PC-9 (cell line): Measurements from ENCODE around the gene HEATR9. TPM values are rescaled to one million over a fixed set of nuclear protein-coding genes. Genes with fewer than 3 reads are reported as not detected.

Experiments
- BruUV-seq: library from RNA; stranded (reverse); fragments of 400-500 nt; replicated peaks from 2 replicates; lab custom pipeline; 2021; lab: Mats Ljungman, UMichigan
- CTCF ChIA-PET: fragments of 300-600 bp; sonication (Branson Sonifier 250); formaldehyde crosslinking; loops from one replicate; lab custom pipeline; 2022; ENCODE audit warnings: antibody characterized with exemption; lab: Charles Lee
- POLR2A ChIA-PET: fragments of 300-600 bp; sonication (Branson Sonifier 250); formaldehyde crosslinking; loops from one replicate; lab custom pipeline; 2022; ENCODE audit warnings: antibody characterized with exemption; ENCODE audit not compliant: unreplicated experiment; lab: Charles Lee
- DNase-seq, 2 experiments: peaks; one replicate each; pipeline versions ENCODE4 v3.0.0 to v3.0.0-alpha.2; 2015 to 2022; ENCODE audit warnings: mixed read lengths in 1 of 2
- H2AFZ ChIP-seq: fragments of 200-600 bp; sonication (generic); 2 replicates; pipeline ENCODE4 v1.8.1; 2017; ENCODE audit warnings: antibody characterized with exemption
- H3F3A ChIP-seq: fragments of 200-600 bp; sonication (generic); 2 replicates; pipeline ENCODE4 v1.8.1; 2017; ENCODE audit warnings: antibody characterized with exemption, mild to moderate bottlenecking, low read depth; ENCODE audit not compliant: insufficient read depth
- H3K27ac ChIP-seq: fragments of 200-600 bp; sonication (generic); 2 replicates; pipeline ENCODE4 v1.6.1; 2016; ENCODE audit warnings: mixed run types
- H3K27me3 ChIP-seq: fragments of 200-600 bp; sonication (generic); 2 replicates; pipeline ENCODE4 v1.6.1; 2016; ENCODE audit warnings: low read depth, mixed run types; ENCODE audit not compliant: insufficient read depth
- H3K36me3 ChIP-seq: fragments of 200-600 bp; sonication (generic); 2 replicates; pipeline ENCODE4 v1.6.1; 2016; ENCODE audit warnings: low read depth, mixed run types
- H3K4me1 ChIP-seq: fragments of 200-600 bp; sonication (generic); replicated peaks from 2 replicates; pipeline ENCODE4 v1.6.1; 2016; ENCODE audit warnings: mixed run types; ENCODE audit not compliant: insufficient read depth
- H3K4me2 ChIP-seq: fragments of 200-600 bp; sonication (generic); 2 replicates; pipeline ENCODE4 v1.6.1; 2017; ENCODE audit warnings: mixed run types
- H3K4me3 ChIP-seq: fragments of 200-600 bp; sonication (generic); 2 replicates; pipeline ENCODE4 v1.6.1; 2016; ENCODE audit warnings: mixed run types
- H3K79me2 ChIP-seq: fragments of 200-600 bp; sonication (generic); 2 replicates; pipeline ENCODE4 v1.6.1; 2017; ENCODE audit warnings: low read depth, mixed run types
- H3K9me2 ChIP-seq: fragments of 200-600 bp; sonication (generic); 2 replicates; pipeline ENCODE4 v1.8.1; 2017; ENCODE audit warnings: mild to moderate bottlenecking; ENCODE audit not compliant: insufficient read depth
- H3K9me3 ChIP-seq: fragments of 200-600 bp; sonication (generic); 2 replicates; pipeline ENCODE4 v1.8.1; 2016; ENCODE audit warnings: low read depth; ENCODE audit not compliant: insufficient read depth
- H4K20me1 ChIP-seq: fragments of 200-600 bp; sonication (generic); 2 replicates; pipeline ENCODE4 v1.8.1; 2017; ENCODE audit not compliant: insufficient read depth
- EZH2 ChIP-seq: fragments of 200-600 bp; sonication (generic); IDR thresholded peaks from 2 replicates; pipeline ENCODE4 v1.8.0; 2017; ENCODE audit warnings: antibody characterized with exemption, low read depth
- intact Hi-C: fragments of 100-400 bp; cut with micrococcal nuclease; formaldehyde crosslinking; loops from one replicate; pipeline ENCODE4 v1.10.0; 2022; ENCODE audit not compliant: unreplicated experiment
- total RNA-seq: library from RNA; stranded (reverse); gene quantifications from 2 replicates; pipeline ENCODE4 v1.2.3, GENCODE V29; 2021
- TF ChIP-seq, protein P1 (sequence below): fragments of 200-600 bp; sonication (generic); conservative IDR thresholded peaks from 2 replicates; pipeline ENCODE4 v1.6.1; 2017; ENCODE audit warnings: mixed run types, antibody characterized with exemption, mild to moderate bottlenecking, moderate library complexity

HEATR9 gene
- total RNA-seq, 1 experiment from 2014 or later, result not detected

DNA sequence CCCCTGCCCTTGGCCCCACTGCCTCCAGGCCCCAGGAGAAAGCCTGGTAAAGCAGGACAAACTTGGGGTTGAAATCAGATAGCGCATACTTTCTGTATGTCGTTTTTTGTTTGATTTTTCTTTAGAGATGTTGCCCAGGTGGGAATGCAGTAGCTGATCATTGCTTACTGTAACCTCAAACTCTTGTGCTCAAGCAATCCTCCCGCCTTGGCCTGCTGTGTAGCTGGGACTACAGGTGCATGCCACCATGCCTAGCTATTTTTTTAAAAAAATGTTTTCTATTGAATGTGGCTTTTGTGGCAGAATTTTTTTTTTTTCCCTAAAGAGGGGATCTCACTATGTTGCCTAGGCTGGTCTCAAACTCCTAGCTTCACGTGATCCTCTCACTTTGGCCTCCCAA lies 22.6 kb upstream of the HEATR9 start:
- intact Hi-C loops, result no loop called here
- H3K4me3 ChIP-seq, result no peak overlapping the region
- H3K27me3 ChIP-seq, result no peaks in the 10 kb centered on the region
- POLR2A ChIA-PET, result interaction anchor here (0.6 kb wide), 2 partner anchors 42 to 1178 kb away, joined by 4 to 6 read pairs; no protein-coding TSS in a partner anchor
- H3K36me3 ChIP-seq, result no peaks in the 10 kb centered on the region
- no peaks in the 10 kb centered on the region for H3K9me2 ChIP-seq
- no peak for TF ChIP-seq EZH2
- TF ChIP-seq, protein P1, sequence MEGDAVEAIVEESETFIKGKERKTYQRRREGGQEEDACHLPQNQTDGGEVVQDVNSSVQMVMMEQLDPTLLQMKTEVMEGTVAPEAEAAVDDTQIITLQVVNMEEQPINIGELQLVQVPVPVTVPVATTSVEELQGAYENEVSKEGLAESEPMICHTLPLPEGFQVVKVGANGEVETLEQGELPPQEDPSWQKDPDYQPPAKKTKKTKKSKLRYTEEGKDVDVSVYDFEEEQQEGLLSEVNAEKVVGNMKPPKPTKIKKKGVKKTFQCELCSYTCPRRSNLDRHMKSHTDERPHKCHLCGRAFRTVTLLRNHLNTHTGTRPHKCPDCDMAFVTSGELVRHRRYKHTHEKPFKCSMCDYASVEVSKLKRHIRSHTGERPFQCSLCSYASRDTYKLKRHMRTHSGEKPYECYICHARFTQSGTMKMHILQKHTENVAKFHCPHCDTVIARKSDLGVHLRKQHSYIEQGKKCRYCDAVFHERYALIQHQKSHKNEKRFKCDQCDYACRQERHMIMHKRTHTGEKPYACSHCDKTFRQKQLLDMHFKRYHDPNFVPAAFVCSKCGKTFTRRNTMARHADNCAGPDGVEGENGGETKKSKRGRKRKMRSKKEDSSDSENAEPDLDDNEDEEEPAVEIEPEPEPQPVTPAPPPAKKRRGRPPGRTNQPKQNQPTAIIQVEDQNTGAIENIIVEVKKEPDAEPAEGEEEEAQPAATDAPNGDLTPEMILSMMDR, result no peak
- H3K79me2 ChIP-seq, result no peaks in the 10 kb centered on the region
- no peaks in the 10 kb centered on the region for H3K4me1 ChIP-seq
- BruUV-seq, result no TSS peak
- H3K9me3 ChIP-seq, result no peaks in the 10 kb centered on the region
- CTCF ChIA-PET, result no interaction called here
- H3K4me2 ChIP-seq, result no peak overlapping the region
- no peak overlapping the region for H2AFZ ChIP-seq
- DNase-seq, result no peak
- H3F3A ChIP-seq, result no peaks in the 10 kb centered on the region
- no peak overlapping the region for H3K27ac ChIP-seq
- no peaks in the 10 kb centered on the region for H4K20me1 ChIP-seq

DNA sequence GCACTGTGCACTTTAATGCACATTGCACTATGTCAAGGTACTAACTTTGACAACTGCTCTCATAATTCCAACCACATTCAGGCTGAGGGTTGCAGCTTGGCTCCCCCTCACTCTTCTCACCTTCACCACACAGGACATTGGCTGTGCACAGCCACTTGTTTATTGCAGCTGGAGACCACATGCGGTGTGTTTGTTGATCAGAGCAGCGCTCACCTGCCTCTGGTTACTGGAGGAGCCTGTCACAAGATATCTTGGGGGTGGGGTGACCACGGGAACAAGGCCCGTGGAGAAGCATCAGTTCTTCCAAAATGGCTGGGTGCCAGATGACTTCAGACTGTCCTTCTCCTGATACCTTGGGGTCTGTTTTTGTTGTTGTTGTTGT lies 22.1 kb upstream of the HEATR9 start:
- H3K9me3 ChIP-seq, result no peaks in the 10 kb centered on the region
- H3F3A ChIP-seq, result no peaks in the 10 kb centered on the region
- ChIA-PET POLR2A (interaction anchor here (0.6 kb wide), 2 partner anchors 43 to 1177 kb away, joined by 4 to 6 read pairs; no protein-coding TSS in a partner anchor), CTCF (no interaction called here)
- TF ChIP-seq, protein P1, result no peak
- no peak for TF ChIP-seq EZH2
- H3K27ac ChIP-seq, result no peak overlapping the region
- no peaks in the 10 kb centered on the region for H3K36me3 ChIP-seq
- no peaks in the 10 kb centered on the region for H3K27me3 ChIP-seq
- BruUV-seq, result no TSS peak
- no peaks in the 10 kb centered on the region for H3K4me1 ChIP-seq
- no peak for DNase-seq
- no peak overlapping the region for H3K4me2 ChIP-seq
- H3K79me2 ChIP-seq, result no peaks in the 10 kb centered on the region
- H3K9me2 ChIP-seq, result no peaks in the 10 kb centered on the region
- intact Hi-C loops, result no loop called here
- H3K4me3 ChIP-seq, result no peak overlapping the region
- no peak overlapping the region for H2AFZ ChIP-seq
- H4K20me1 ChIP-seq, result no peaks in the 10 kb centered on the region

DNA sequence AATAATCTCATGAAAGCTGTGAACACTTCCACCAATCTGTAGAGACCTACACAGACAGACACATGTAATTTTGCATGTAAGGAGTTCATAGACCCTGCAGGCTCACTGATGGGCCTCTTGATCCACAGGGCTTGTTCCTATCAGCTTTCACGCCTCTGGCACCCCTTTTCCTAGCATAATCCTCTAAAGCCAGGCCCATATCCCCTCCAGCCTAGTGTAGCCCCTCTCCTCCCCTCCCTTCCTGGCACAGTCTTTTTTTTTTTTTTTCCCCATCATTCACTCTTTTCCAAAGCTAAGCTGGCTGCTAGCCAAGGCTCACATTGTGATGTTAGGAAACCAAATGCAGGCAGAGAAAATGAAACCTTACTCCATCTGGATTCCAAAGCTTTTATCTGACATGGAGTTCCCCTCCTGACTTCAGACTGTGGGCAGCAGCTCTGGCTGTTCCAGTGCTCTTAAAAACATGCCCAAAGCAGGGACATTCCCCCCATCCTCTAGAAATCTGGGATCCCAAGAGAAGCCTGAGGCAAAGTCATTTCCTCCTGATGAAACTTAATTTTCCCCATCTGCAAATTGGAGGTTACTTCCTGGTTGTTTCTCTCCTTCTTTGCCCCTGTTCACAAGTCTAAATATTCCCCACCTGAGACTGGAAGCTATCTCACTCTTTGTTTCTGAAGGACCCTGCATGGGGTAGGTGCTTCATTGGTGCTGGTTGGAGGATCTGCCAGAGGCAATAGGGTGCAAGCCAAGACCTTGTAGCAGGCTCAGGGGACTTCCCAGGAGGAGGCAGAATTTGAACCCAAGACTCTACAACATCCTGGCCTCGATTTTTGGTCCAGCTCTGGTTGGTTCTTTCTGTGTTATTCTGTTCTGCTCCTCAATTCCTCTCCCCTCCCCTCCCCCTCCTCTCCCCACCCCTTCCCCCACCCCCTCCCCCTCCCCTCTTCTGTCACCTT lies 21.4 kb upstream of the HEATR9 start:
- Histone ChIP-seq H3K4me2 (no peak overlapping the region), H3K36me3 (no peaks in the 10 kb centered on the region), H3K4me3 (no peak overlapping the region), H3K27ac (no peak overlapping the region), H3F3A (no peaks in the 10 kb centered on the region), H2AFZ (no peak overlapping the region), H3K79me2 (no peaks in the 10 kb centered on the region), H3K4me1 (no peaks in the 10 kb centered on the region), H3K27me3 (no peaks in the 10 kb centered on the region), H3K9me3 (no peaks in the 10 kb centered on the region), H3K9me2 (no peaks in the 10 kb centered on the region), H4K20me1 (no peaks in the 10 kb centered on the region)
- BruUV-seq, result no TSS peak
- no peak for TF ChIP-seq EZH2
- TF ChIP-seq, protein P1, result no peak
- intact Hi-C loops, result no loop called here
- POLR2A ChIA-PET, result interaction anchor here (0.6 kb wide), 1 partner anchor 32 kb away, joined by 17 read pairs; no protein-coding TSS in a partner anchor
- CTCF ChIA-PET, result no interaction called here
- peak in 1 of 2 experiments; percentile 18 for DNase-seq
